ENCODE data around the gene NMNAT1.
"Not testable (repeated sequence)": the region's sequence is repeated elsewhere in the genome, so short reads cannot be mapped to it uniquely, and the experiment has no call there.

GRCh38 chr1:10021992-10022391 lies 78.7 kb downstream of the NMNAT1 start:
- not testable (repeated sequence) for TF ChIP-seq CTCF (IDR thresholded peaks at IDR 0.05; ENCODE audit: borderline replicate concordance, extremely low read depth, low read length, poor library complexity, severe bottlenecking); EZH2 (IDR thresholded peaks at IDR 0.05; ENCODE audit: borderline replicate concordance, low read depth, low read length, severe bottlenecking)

Data from DND-41 (cell line).